Smooth muscle cell (in vitro differentiated cells): ENCODE results near the gene SYNPR. TPM values are rescaled to one million over a fixed set of nuclear protein-coding genes. Genes with fewer than 3 reads are reported as not detected.

Source experiments
- DNase-seq: peaks from one replicate; lab custom pipeline; 2025; ENCODE audit not compliant: unreplicated experiment; lab: John Stamatoyannopoulos, UW
- H2AFZ ChIP-seq: fragments of 200-600 bp; sonication (generic); 2 replicates; pipeline ENCODE4 v1.6.0; 2016; ENCODE audit warnings: antibody characterized with exemption, low read depth, mild to moderate bottlenecking
- H3F3A ChIP-seq: fragments of 200-600 bp; sonication (generic); 2 replicates; pipeline ENCODE4 v1.6.0; 2017; ENCODE audit warnings: antibody characterized with exemption, low read depth
- H3K27ac ChIP-seq: fragments of 200-600 bp; sonication (generic); 2 replicates; pipeline ENCODE4 v1.5.1; 2016; ENCODE audit warnings: low read depth, mild to moderate bottlenecking
- H3K27me3 ChIP-seq: fragments of 200-600 bp; sonication (generic); 2 replicates; pipeline ENCODE4 v1.6.1; 2016; ENCODE audit warnings: low read depth, mild to moderate bottlenecking
- H3K36me3 ChIP-seq: fragments of 200-600 bp; sonication (generic); 2 replicates; pipeline ENCODE4 v1.5.1; 2016; ENCODE audit warnings: low read depth
- H3K4me1 ChIP-seq: fragments of 200-600 bp; sonication (generic); 2 replicates; pipeline ENCODE4 v1.5.1; 2016; ENCODE audit warnings: low read depth
- H3K4me2 ChIP-seq: fragments of 200-600 bp; sonication (generic); 2 replicates; pipeline ENCODE4 v1.6.0; 2016; ENCODE audit warnings: mild to moderate bottlenecking
- H3K4me3 ChIP-seq: fragments of 200-600 bp; sonication (generic); 2 replicates; pipeline ENCODE4 v1.5.1; 2016; ENCODE audit warnings: mild to moderate bottlenecking
- H3K79me2 ChIP-seq: fragments of 200-600 bp; sonication (generic); 2 replicates; pipeline ENCODE4 v1.6.0; 2016; ENCODE audit warnings: low read depth, mild to moderate bottlenecking
- H3K9ac ChIP-seq: fragments of 200-600 bp; sonication (generic); 2 replicates; pipeline ENCODE4 v1.6.0; 2016; ENCODE audit warnings: low read depth
- H3K9me3 ChIP-seq: fragments of 200-600 bp; sonication (generic); replicated peaks from 2 replicates; pipeline ENCODE4 v1.5.1; 2016; ENCODE audit warnings: low read depth
- H4K20me1 ChIP-seq: fragments of 200-600 bp; sonication (generic); 2 replicates; pipeline ENCODE4 v1.6.0; 2016; ENCODE audit warnings: low read depth
- WGBS: methylation state at CpG from one replicate; pipeline ENCODE4 v1.1.7; 2016; ENCODE audit warnings: low lambda C conversion rate; 5-methylcytosine and 5-hydroxymethylcytosine counted together
- polyA plus RNA-seq: library from polyadenylated mRNA; unstranded; fragments of >200 nt; fragmentation: Nextera tagmentation; extraction: Ambion mirVana; gene quantifications from 2 replicates; pipeline ENCODE4 v1.2.1, GENCODE V29; 2016
- total RNA-seq: library from RNA; depleted of rRNA; stranded (reverse); fragments of >200 nt; gene quantifications from 2 replicates; pipeline ENCODE4 v1.2.3, GENCODE V29; 2014
- TF ChIP-seq, protein P1 (sequence below): fragments of 200-600 bp; sonication (generic); IDR thresholded peaks from 2 replicates; pipeline ENCODE4 v1.5.1; 2017; ENCODE audit warnings: borderline replicate concordance, mild to moderate bottlenecking, antibody characterized with exemption; ENCODE audit not compliant: insufficient read depth, poor library complexity, severe bottlenecking

SYNPR gene
- total and polyA plus RNA-seq, 2 experiments from 2014 or later = not detected

DNA sequence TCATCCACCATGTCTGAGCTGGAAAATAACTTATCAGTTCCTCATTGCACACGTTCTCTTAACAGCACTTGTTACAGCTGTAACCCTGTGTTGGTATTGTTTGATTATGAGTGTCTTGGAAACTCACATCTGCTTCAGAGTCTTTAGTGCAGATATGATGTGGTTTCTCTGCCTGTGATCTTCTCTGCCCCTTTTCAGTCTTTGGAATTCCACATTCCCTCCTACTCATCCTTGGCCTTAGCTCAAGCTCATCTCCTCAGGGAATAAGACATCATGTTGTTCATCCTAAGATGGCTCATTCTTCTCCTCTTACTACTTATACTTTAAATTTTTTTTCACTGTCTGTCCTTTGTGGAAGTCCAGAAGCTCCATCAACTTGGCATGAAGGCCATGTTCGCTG is 77.7 kb downstream of the SYNPR start:
- H3K9me3 ChIP-seq = no peaks in the 10 kb centered on the region
- no peaks in the 10 kb centered on the region for H3K36me3 ChIP-seq
- no peak overlapping the region for H3K4me3 ChIP-seq
- no peaks in the 10 kb centered on the region for H3K79me2 ChIP-seq
- no peaks in the 10 kb centered on the region for H4K20me1 ChIP-seq
- no peaks in the 10 kb centered on the region for H3K4me1 ChIP-seq
- no peaks in the 10 kb centered on the region for H3F3A ChIP-seq
- H3K4me2 ChIP-seq = no peak overlapping the region
- H2AFZ ChIP-seq = no peak overlapping the region
- TF ChIP-seq, protein P1, sequence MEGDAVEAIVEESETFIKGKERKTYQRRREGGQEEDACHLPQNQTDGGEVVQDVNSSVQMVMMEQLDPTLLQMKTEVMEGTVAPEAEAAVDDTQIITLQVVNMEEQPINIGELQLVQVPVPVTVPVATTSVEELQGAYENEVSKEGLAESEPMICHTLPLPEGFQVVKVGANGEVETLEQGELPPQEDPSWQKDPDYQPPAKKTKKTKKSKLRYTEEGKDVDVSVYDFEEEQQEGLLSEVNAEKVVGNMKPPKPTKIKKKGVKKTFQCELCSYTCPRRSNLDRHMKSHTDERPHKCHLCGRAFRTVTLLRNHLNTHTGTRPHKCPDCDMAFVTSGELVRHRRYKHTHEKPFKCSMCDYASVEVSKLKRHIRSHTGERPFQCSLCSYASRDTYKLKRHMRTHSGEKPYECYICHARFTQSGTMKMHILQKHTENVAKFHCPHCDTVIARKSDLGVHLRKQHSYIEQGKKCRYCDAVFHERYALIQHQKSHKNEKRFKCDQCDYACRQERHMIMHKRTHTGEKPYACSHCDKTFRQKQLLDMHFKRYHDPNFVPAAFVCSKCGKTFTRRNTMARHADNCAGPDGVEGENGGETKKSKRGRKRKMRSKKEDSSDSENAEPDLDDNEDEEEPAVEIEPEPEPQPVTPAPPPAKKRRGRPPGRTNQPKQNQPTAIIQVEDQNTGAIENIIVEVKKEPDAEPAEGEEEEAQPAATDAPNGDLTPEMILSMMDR = no peak
- H3K27me3 ChIP-seq = no peaks in the 10 kb centered on the region
- no peak for DNase-seq
- WGBS = 58% methylated on average over 2 of the region's 2 CpGs
- H3K27ac ChIP-seq = no peak overlapping the region
- H3K9ac ChIP-seq = no peak overlapping the region

DNA sequence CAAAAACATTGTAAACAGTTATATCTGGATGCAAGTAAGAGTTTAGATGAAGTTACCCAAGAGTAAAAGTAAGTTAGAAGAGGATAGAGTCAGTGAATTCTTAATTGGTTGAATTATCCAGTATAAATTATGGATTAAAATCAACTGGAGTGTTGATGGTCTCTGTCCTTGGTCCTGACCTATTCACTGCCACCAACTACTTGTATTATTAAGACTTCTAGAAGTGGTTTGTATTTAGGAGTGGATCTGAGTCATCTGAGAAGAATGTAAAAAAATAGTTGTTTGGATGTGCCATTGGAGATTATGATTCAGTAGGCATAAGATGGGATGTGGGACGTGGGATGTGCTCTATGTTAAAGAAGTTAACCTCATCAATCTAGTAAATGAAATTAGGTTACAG is 86.4 kb downstream of the SYNPR start:
- TF ChIP-seq, protein P1 = no peak
- H3K4me2 ChIP-seq = no peak overlapping the region
- H3K27me3 ChIP-seq = no peaks in the 10 kb centered on the region
- no peaks in the 10 kb centered on the region for H3K9me3 ChIP-seq
- DNase-seq = no peak
- no peak overlapping the region for H3K4me3 ChIP-seq
- H3K27ac ChIP-seq = no peak overlapping the region
- no peaks in the 10 kb centered on the region for H3F3A ChIP-seq
- no peak overlapping the region for H2AFZ ChIP-seq
- no peaks in the 10 kb centered on the region for H4K20me1 ChIP-seq
- no peaks in the 10 kb centered on the region for H3K4me1 ChIP-seq
- no peak overlapping the region for H3K9ac ChIP-seq
- 19% methylated on average over 1 of the region's 1 CpG for WGBS
- no peaks in the 10 kb centered on the region for H3K79me2 ChIP-seq
- no peaks in the 10 kb centered on the region for H3K36me3 ChIP-seq

DNA sequence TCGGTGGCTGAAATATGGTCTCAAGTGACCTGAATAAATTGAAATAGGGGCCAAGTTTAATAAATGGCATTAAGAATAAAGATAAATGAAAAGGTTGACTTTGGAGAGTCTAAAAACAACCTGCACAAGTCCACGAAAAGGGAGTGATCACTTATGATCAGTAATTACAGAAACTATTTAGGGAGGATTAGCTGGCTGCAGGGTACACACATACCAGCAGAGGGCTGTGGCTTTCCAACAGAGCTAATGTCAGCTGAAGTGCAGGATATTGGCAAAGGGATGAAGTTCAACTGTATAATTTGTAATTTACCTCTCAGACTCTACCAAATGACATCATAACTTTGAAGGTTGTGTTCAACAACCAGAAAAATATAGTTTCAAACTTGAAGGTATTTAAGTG is 86.8 kb downstream of the SYNPR start:
- Histone ChIP-seq H3K9me3 (no peaks in the 10 kb centered on the region), H3K4me1 (no peaks in the 10 kb centered on the region), H2AFZ (no peak overlapping the region), H3K27ac (no peak overlapping the region), H3K4me2 (no peak overlapping the region), H3K27me3 (no peaks in the 10 kb centered on the region), H3K79me2 (no peaks in the 10 kb centered on the region), H3K4me3 (no peak overlapping the region), H3K36me3 (no peaks in the 10 kb centered on the region), H3K9ac (no peak overlapping the region), H4K20me1 (no peaks in the 10 kb centered on the region), H3F3A (no peaks in the 10 kb centered on the region)
- WGBS = 69% methylated on average over 2 of the region's 2 CpGs
- TF ChIP-seq, protein P1 = peak; percentile 14
- DNase-seq = no peak

DNA sequence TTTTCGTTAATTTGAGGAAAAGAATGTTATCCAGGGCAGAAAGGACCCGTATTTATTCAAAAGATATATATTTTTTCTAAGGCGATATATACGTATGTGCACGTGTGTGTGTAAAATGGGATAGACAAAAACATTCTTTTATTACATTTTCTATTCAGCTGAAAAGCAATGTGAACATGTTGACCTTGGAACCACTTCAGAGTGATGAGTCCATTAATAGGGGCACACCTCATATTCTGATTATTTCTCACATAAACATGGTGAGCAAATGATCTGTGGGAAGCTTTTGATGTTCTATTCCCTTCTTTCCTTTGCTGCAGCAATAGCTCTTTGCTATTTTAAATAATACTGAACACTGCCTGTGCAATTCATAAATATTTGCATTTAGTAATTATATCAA is 87.6 kb downstream of the SYNPR start:
- Histone ChIP-seq H3K36me3 (no peaks in the 10 kb centered on the region), H3K79me2 (no peaks in the 10 kb centered on the region), H4K20me1 (no peaks in the 10 kb centered on the region), H3K4me3 (no peak overlapping the region), H3K9ac (no peak overlapping the region), H2AFZ (no peak overlapping the region), H3K4me1 (no peaks in the 10 kb centered on the region), H3F3A (no peaks in the 10 kb centered on the region), H3K4me2 (no peak overlapping the region), H3K27ac (no peak overlapping the region), H3K9me3 (no peaks in the 10 kb centered on the region), H3K27me3 (no peaks in the 10 kb centered on the region)
- TF ChIP-seq, protein P1 = no peak
- DNase-seq = no peak
- WGBS = 87% methylated on average over 5 of the region's 5 CpGs
